Ishikawa (cell line): Measurements from ENCODE around the gene LRFN5.

Experiments
- CEBPB ChIP-seq: IDR thresholded peaks from 2 replicates; pipeline ENCODE4 v1.6.1; 2012
- CREB1 ChIP-seq: IDR thresholded peaks from 2 replicates; pipeline ENCODE4 v1.6.1; 2012; ENCODE audit warnings: low read depth
- EGR1 ChIP-seq: IDR thresholded peaks from 2 replicates; pipeline ENCODE4 v1.6.1; 2012
- EP300 ChIP-seq: IDR thresholded peaks from 2 replicates; pipeline ENCODE4 v1.6.1; 2012; ENCODE audit warnings: borderline replicate concordance
- FOXM1 ChIP-seq: IDR thresholded peaks from 2 replicates; pipeline ENCODE4 v1.6.1; 2012; ENCODE audit warnings: low read depth, borderline replicate concordance
- MAX ChIP-seq: IDR thresholded peaks from 2 replicates; pipeline ENCODE4 v1.6.1; 2012
- NFIC ChIP-seq: IDR thresholded peaks from 2 replicates; pipeline ENCODE4 v1.6.1; 2012
- RAD21 ChIP-seq: IDR thresholded peaks from 2 replicates; pipeline ENCODE4 v1.6.1; 2012; ENCODE audit warnings: low read depth
- REST ChIP-seq: IDR thresholded peaks from 2 replicates; pipeline ENCODE4 v1.6.1; 2012; ENCODE audit warnings: low read depth, mild to moderate bottlenecking
- TAF1 ChIP-seq: IDR thresholded peaks from 2 replicates; pipeline ENCODE4 v1.6.1; 2012; ENCODE audit warnings: low read depth, mild to moderate bottlenecking
- TCF12 ChIP-seq: IDR thresholded peaks from 2 replicates; pipeline ENCODE4 v1.6.1; 2012; ENCODE audit warnings: low read depth
- TEAD4 ChIP-seq: IDR thresholded peaks from 2 replicates; pipeline ENCODE4 v1.6.1; 2012
- USF1 ChIP-seq: IDR thresholded peaks from 2 replicates; pipeline ENCODE4 v1.6.1; 2012
- YY1 ChIP-seq: IDR thresholded peaks from 2 replicates; pipeline ENCODE4 v1.6.1; 2012; ENCODE audit warnings: low read depth
- ZBTB7A ChIP-seq: IDR thresholded peaks from 2 replicates; pipeline ENCODE4 v1.6.1; 2012; ENCODE audit warnings: low read depth

Gene LRFN5

GRCh38 chr14:41817626-41818025 lies 210.9 kb downstream of the LRFN5 start:
- no peak for TF ChIP-seq RAD21
- TF ChIP-seq ZBTB7A: no peak
- TF ChIP-seq TAF1: no peak
- no peak for TF ChIP-seq CREB1
- no peak for TF ChIP-seq FOXM1
- TF ChIP-seq REST: no peak
- no peak for TF ChIP-seq YY1
- no peak for TF ChIP-seq TCF12
- no peak for TF ChIP-seq NFIC
- TF ChIP-seq CEBPB: no peak
- TF ChIP-seq USF1: no peak
- TF ChIP-seq MAX: no peak
- TF ChIP-seq EP300: no peak
- no peak for TF ChIP-seq TEAD4
- no peak for TF ChIP-seq EGR1

- TF ChIP-seq CREB1 (no peak), EP300 (no peak), RAD21 (no peak), USF1 (no peak), MAX (no peak), TAF1 (no peak), NFIC (no peak), CEBPB (no peak), TCF12 (no peak), YY1 (no peak), ZBTB7A (no peak), EGR1 (no peak), REST (no peak), TEAD4 (no peak), FOXM1 (no peak)
Measured at GRCh38 chr14:41824441-41824840, 217.8 kb downstream of the LRFN5 start.

GRCh38 chr14:41825622-41826021 lies 218.9 kb downstream of the LRFN5 start:
- TF ChIP-seq EGR1 (no peak), USF1 (no peak), EP300 (no peak), FOXM1 (no peak), CREB1 (no peak)

GRCh38 chr14:41830714-41831406 lies 224.2 kb downstream of the LRFN5 start:
- TF ChIP-seq ZBTB7A (no peak), USF1 (no peak), REST (no peak), EGR1 (no peak), EP300 (no peak), CREB1 (no peak), FOXM1 (no peak), NFIC (no peak)
